ENCODE measurements around the gene CHPF2. TPM values are rescaled to one million over a fixed set of nuclear protein-coding genes. Genes with fewer than 3 reads are reported as not detected.

The CHPF2 gene
- total RNA-seq, 1 donor from 2014 or later: 89.5 TPM

- no peaks in the 10 kb centered on the region for H3K36me3 Mint-ChIP-seq (ENCODE audit: unreplicated experiment)
- no peak for DNase-seq (ENCODE audit: extremely low spot score, unreplicated experiment)
- H3K4me3 Mint-ChIP-seq (ENCODE audit: unreplicated experiment): peak overlapping the region; percentile 64
- H3K27me3 Mint-ChIP-seq (ENCODE audit: unreplicated experiment): peaks cover 23% of the 10 kb centered on the region
- no peak for TF ChIP-seq CTCF (IDR thresholded peaks at IDR 0.05)
- H3K9me3 Mint-ChIP-seq (ENCODE audit: unreplicated experiment): no peaks in the 10 kb centered on the region
- peaks cover 11% of the 10 kb centered on the region for H3K4me1 Mint-ChIP-seq (ENCODE audit: unreplicated experiment)
- no peak overlapping the region for H3K27ac Mint-ChIP-seq (ENCODE audit: unreplicated experiment)
These were observed 44.6 kb downstream of the CHPF2 start for GRCh38 chr7:151276666-151277590.

- Mint-ChIP-seq H3K9me3 (ENCODE audit: unreplicated experiment) (no peaks in the 10 kb centered on the region), H3K27me3 (ENCODE audit: unreplicated experiment) (peaks cover 28% of the 10 kb centered on the region), H3K27ac (ENCODE audit: unreplicated experiment) (no peak overlapping the region), H3K36me3 (ENCODE audit: unreplicated experiment) (no peaks in the 10 kb centered on the region), H3K4me1 (ENCODE audit: unreplicated experiment) (peaks cover 11% of the 10 kb centered on the region), H3K4me3 (ENCODE audit: unreplicated experiment) (peak overlapping the region; percentile 64)
- DNase-seq (ENCODE audit: extremely low spot score, unreplicated experiment): no peak
- TF ChIP-seq CTCF (IDR thresholded peaks at IDR 0.05): no peak
These were observed 45.3 kb downstream of the CHPF2 start for GRCh38 chr7:151277631-151278030.

- DNase-seq (ENCODE audit: extremely low spot score, unreplicated experiment): no peak
- H3K27ac Mint-ChIP-seq (ENCODE audit: unreplicated experiment): no peak overlapping the region
- peaks cover 6% of the 10 kb centered on the region for H3K9me3 Mint-ChIP-seq (ENCODE audit: unreplicated experiment)
- no peak for TF ChIP-seq CTCF (IDR thresholded peaks at IDR 0.05)
- H3K4me3 Mint-ChIP-seq (ENCODE audit: unreplicated experiment): no peak overlapping the region
- H3K36me3 Mint-ChIP-seq (ENCODE audit: unreplicated experiment): no peaks in the 10 kb centered on the region
- peaks cover 37% of the 10 kb centered on the region for H3K27me3 Mint-ChIP-seq (ENCODE audit: unreplicated experiment)
- peaks cover 11% of the 10 kb centered on the region for H3K4me1 Mint-ChIP-seq (ENCODE audit: unreplicated experiment)
These were observed 46.7 kb downstream of the CHPF2 start for GRCh38 chr7:151278949-151279348.

GRCh38 chr7:151279868-151280267 lies 47.6 kb downstream of the CHPF2 start:
- no peak overlapping the region for H3K27ac Mint-ChIP-seq (ENCODE audit: unreplicated experiment)
- H3K36me3 Mint-ChIP-seq (ENCODE audit: unreplicated experiment): no peaks in the 10 kb centered on the region
- H3K4me3 Mint-ChIP-seq (ENCODE audit: unreplicated experiment): no peak overlapping the region
- DNase-seq (ENCODE audit: extremely low spot score, unreplicated experiment): no peak
- H3K27me3 Mint-ChIP-seq (ENCODE audit: unreplicated experiment): peaks cover 45% of the 10 kb centered on the region
- H3K4me1 Mint-ChIP-seq (ENCODE audit: unreplicated experiment): peaks cover 11% of the 10 kb centered on the region
- no peak for TF ChIP-seq CTCF (IDR thresholded peaks at IDR 0.05)
- H3K9me3 Mint-ChIP-seq (ENCODE audit: unreplicated experiment): peaks cover 6% of the 10 kb centered on the region

GRCh38 chr7:151280388-151281019 lies 48.2 kb downstream of the CHPF2 start:
- Mint-ChIP-seq H3K9me3 (ENCODE audit: unreplicated experiment) (peaks cover 6% of the 10 kb centered on the region), H3K36me3 (ENCODE audit: unreplicated experiment) (no peaks in the 10 kb centered on the region), H3K27ac (ENCODE audit: unreplicated experiment) (no peak overlapping the region), H3K4me3 (ENCODE audit: unreplicated experiment) (no peak overlapping the region), H3K4me1 (ENCODE audit: unreplicated experiment) (peaks cover 11% of the 10 kb centered on the region), H3K27me3 (ENCODE audit: unreplicated experiment) (peaks cover 51% of the 10 kb centered on the region)
- DNase-seq (ENCODE audit: extremely low spot score, unreplicated experiment): no peak
- no peak for TF ChIP-seq CTCF (IDR thresholded peaks at IDR 0.05)
